K562 (cell line): Measurements from ENCODE around the gene ST3GAL5. TPM values are rescaled to one million over a fixed set of nuclear protein-coding genes. Genes with fewer than 3 reads are reported as not detected.

ENCODE experiments used
- DPF2 ChIP-seq: fragments of 450-650 bp; IDR thresholded peaks from 2 replicates; pipeline ENCODE4 v1.6.1; 2016
- HINFP ChIP-seq: fragments of 450-650 bp; conservative IDR thresholded peaks from 2 replicates; pipeline ENCODE4 v1.6.1; 2016; ENCODE audit warnings: missing genetic modification characterization, low read depth, mild to moderate bottlenecking, control low read depth, missing compliant biosample characterization
- KDM5B ChIP-seq: fragments of 200-600 bp; sonication (generic); IDR thresholded peaks from 2 replicates; pipeline ENCODE4 v1.6.1; 2012; ENCODE audit warnings: low read depth, mild to moderate bottlenecking, moderate library complexity, low read length, control low read depth, inconsistent platforms; ENCODE audit not compliant: insufficient replicate concordance
- RBM22 ChIP-seq: fragments of 200-400 bp; formaldehyde crosslinking; IDR thresholded peaks from 2 replicates; pipeline ENCODE4 v1.6.1; 2018; ENCODE audit warnings: low read length, low read depth; ENCODE audit not compliant: poor library complexity, severe bottlenecking
- RBM25 ChIP-seq: fragments of 200-400 bp; formaldehyde crosslinking; IDR thresholded peaks from 2 replicates; pipeline ENCODE4 v1.6.1; 2018; ENCODE audit warnings: low read length, low read depth, moderate library complexity; ENCODE audit not compliant: severe bottlenecking
- RREB1 ChIP-seq: fragments of 250-450 bp; sonication (Bioruptor Pico); IDR thresholded peaks from 2 replicates; pipeline ENCODE4 v1.4.0; 2020
- ZFPM2 ChIP-seq: fragments of 250-450 bp; sonication (Bioruptor Pico); IDR thresholded peaks from 2 replicates; pipeline ENCODE4 v1.5.1; 2022; ENCODE audit warnings: mild to moderate bottlenecking
- ZNF324 ChIP-seq: fragments of 250-450 bp; sonication (Bioruptor Pico); IDR thresholded peaks from 2 replicates; pipeline ENCODE4 v1.4.0; 2020; ENCODE audit warnings: mild to moderate bottlenecking
- polyA plus RNA-seq, 8 experiments: library from polyadenylated mRNA; depleted of rRNA in 4 of 8; stranded (reverse) in 5 of 8; unstranded in 3 of 8; fragments of >200 nt; fragmentation: Nextera tagmentation in 2 of 8; fragmentation: Illumina TruSeq in 1 of 8; extraction: Ambion mirVana in 2 of 8; extraction: Trizol in 1 of 8; gene quantifications; 2 replicates each; pipeline versions ENCODE4 v1.2.1 to v1.2.3, GENCODE V29; 2011 to 2014; ENCODE audit warnings: inconsistent platforms in 1 of 8, missing spikeins in 1 of 8
- total RNA-seq, 7 experiments: library from RNA; depleted of rRNA in 6 of 7; stranded (reverse); fragments of >200 nt in 6 of 7; fragmentation: Illumina TruSeq in 2 of 7; extraction: Trizol in 2 of 7; gene quantifications; 2 replicates each; pipeline versions ENCODE4 v1.2.1 to v1.2.3, GENCODE V29; 2011 to 2021; ENCODE audit warnings: low replicate concordance in 1 of 7

The ST3GAL5 gene
- total and polyA plus RNA-seq, 9 of the 15 experiments (the other 6 are each of a cell fraction or from before 2014, with no cell fraction given), result 1.6 to 10.0 (median 4.2) TPM

- TF ChIP-seq RBM22, result no peak
- no peak for TF ChIP-seq ZFPM2
- TF ChIP-seq DPF2, result no peak
- TF ChIP-seq KDM5B, result no peak
- TF ChIP-seq ZNF324 (CRISPR knock-in tag), result no peak
- no peak for TF ChIP-seq HINFP (tag)
- TF ChIP-seq RBM25, result no peak
- no peak for TF ChIP-seq RREB1 (CRISPR knock-in tag)
Observed at GRCh38 chr2:85790499-85791188, 98.1 kb downstream of the ST3GAL5 start (continued).
